ENCODE measurements around the gene LTBP4. TPM values are rescaled to one million over a fixed set of nuclear protein-coding genes. Genes with fewer than 3 reads are reported as not detected.

LTBP4 gene
- total and polyA plus RNA-seq, 2 donors (not counting 1 experiment from before 2014, with no cell fraction given), result 81.2 to 105 TPM

- ATAC-seq (ENCODE audit: low read depth), result no peak
- no peak overlapping the region for H3K4me3 Mint-ChIP-seq
- H3K9ac ChIP-seq (ENCODE audit: low read length), result no peak overlapping the region
- TF ChIP-seq EZH2 (IDR thresholded peaks at IDR 0.05; ENCODE audit: borderline replicate concordance, insufficient read depth, low read depth, low read length, poor library complexity, severe bottlenecking) (no peak), CTCF (IDR thresholded peaks at IDR 0.05) (no peak)
- H3K27ac Mint-ChIP-seq, result no peak overlapping the region
- no peak overlapping the region for H2AFZ ChIP-seq (ENCODE audit: insufficient read depth, low read depth, low read length, poor library complexity, severe bottlenecking)
- H3K9me3 ChIP-seq (ENCODE audit: control extremely low read depth in 1 of 3, control insufficient read depth in 2 of 3, insufficient read depth in 1 of 3, low read length in 2 of 3), result peaks cover 0 to 2% (median 0%) of the 10 kb centered on the region in 3 donors
- 100% methylated on average over 2 of the region's 2 CpGs for WGBS (ENCODE audit: insufficient coverage)
- H3K4me1 ChIP-seq (ENCODE audit: control insufficient read depth in 2 of 2, insufficient read depth in 2 of 2, low read length in 2 of 2), result no peaks in the 10 kb centered on the region
- DNase-seq, result no peak
- H3K36me3 ChIP-seq (replicated peaks in 1 of 2; ENCODE audit: control extremely low read depth in 1 of 2, control insufficient read depth in 1 of 2, extremely low read depth in 1 of 2, insufficient read depth in 2 of 2, low read length in 1 of 2), result peaks cover 2 to 35% of the 10 kb centered on the region in 2 experiments
- peaks cover 2% of the 10 kb centered on the region for H3K4me1 Mint-ChIP-seq
- no peak overlapping the region for H3K27ac ChIP-seq (ENCODE audit: low read length in 2 of 2)
- no peaks in the 10 kb centered on the region for H4K20me1 ChIP-seq (ENCODE audit: control insufficient read depth, insufficient read depth, low read length, poor library complexity, severe bottlenecking)
- CTCF ChIA-PET, result interaction anchor here (0.8 kb wide), 1 partner anchor 9 kb away, joined by 3 read pairs; no protein-coding TSS in a partner anchor
- H3K79me2 ChIP-seq (ENCODE audit: control insufficient read depth, insufficient read depth, low read length), result no peaks in the 10 kb centered on the region
- H3K9me3 Mint-ChIP-seq (ENCODE audit: insufficient read depth), result peaks cover 2% of the 10 kb centered on the region
- intact Hi-C loops (cut with micrococcal nuclease), result no loop called here
- H3K4me3 ChIP-seq (ENCODE audit: control extremely low read depth in 1 of 5, extremely low read depth in 1 of 5, insufficient read depth in 1 of 5, low read depth in 2 of 5, low read length in 4 of 5), result no peak overlapping the region
- H3K4me2 ChIP-seq (replicated peaks; ENCODE audit: low read depth, low read length, poor library complexity, severe bottlenecking), result no peak overlapping the region
- H3K27me3 ChIP-seq (replicated peaks in 1 of 4; ENCODE audit: control extremely low read depth in 1 of 4, control insufficient read depth in 3 of 4, insufficient read depth in 4 of 4, low read length in 3 of 4), result no peaks in the 10 kb centered on the region
- H3K27me3 Mint-ChIP-seq, result no peaks in the 10 kb centered on the region
- POLR2A ChIA-PET, result no interaction called here
These were observed 70.9 kb downstream of the LTBP4 start for GRCh38 chr19:40672038-40672437.

- TF ChIP-seq CTCF (IDR thresholded peaks at IDR 0.05) (no peak), EZH2 (IDR thresholded peaks at IDR 0.05; ENCODE audit: borderline replicate concordance, insufficient read depth, low read depth, low read length, poor library complexity, severe bottlenecking) (no peak)
- ChIA-PET POLR2A (interaction anchor here (0.6 kb wide), 1 partner anchor 242 kb away, joined by 4 read pairs; no protein-coding TSS in a partner anchor), CTCF (interaction anchor here (0.6 to 0.8 kb wide), 2 partner anchors 10 to 54 kb away, joined by 3 to 4 read pairs; no protein-coding TSS in a partner anchor)
- Histone ChIP-seq H3K4me1 (ENCODE audit: control insufficient read depth in 2 of 2, insufficient read depth in 2 of 2, low read length in 2 of 2) (no peaks in the 10 kb centered on the region), H2AFZ (ENCODE audit: insufficient read depth, low read depth, low read length, poor library complexity, severe bottlenecking) (no peak overlapping the region), H3K36me3 (replicated peaks in 1 of 2; ENCODE audit: control extremely low read depth in 1 of 2, control insufficient read depth in 1 of 2, extremely low read depth in 1 of 2, insufficient read depth in 2 of 2, low read length in 1 of 2) (peaks cover 3 to 39% of the 10 kb centered on the region in 2 experiments), H3K4me2 (replicated peaks; ENCODE audit: low read depth, low read length, poor library complexity, severe bottlenecking) (no peak overlapping the region), H3K27me3 (replicated peaks in 1 of 4; ENCODE audit: control extremely low read depth in 1 of 4, control insufficient read depth in 3 of 4, insufficient read depth in 4 of 4, low read length in 3 of 4) (no peaks in the 10 kb centered on the region), H3K4me3 (ENCODE audit: control extremely low read depth in 1 of 5, extremely low read depth in 1 of 5, insufficient read depth in 1 of 5, low read depth in 2 of 5, low read length in 4 of 5) (no peak overlapping the region), H3K79me2 (ENCODE audit: control insufficient read depth, insufficient read depth, low read length) (no peaks in the 10 kb centered on the region), H3K27ac (ENCODE audit: low read length in 2 of 2) (no peak overlapping the region), H4K20me1 (ENCODE audit: control insufficient read depth, insufficient read depth, low read length, poor library complexity, severe bottlenecking) (no peaks in the 10 kb centered on the region), H3K9ac (ENCODE audit: low read length) (no peak overlapping the region), H3K9me3 (ENCODE audit: control extremely low read depth in 1 of 3, control insufficient read depth in 2 of 3, insufficient read depth in 1 of 3, low read length in 2 of 3) (peaks cover 0 to 2% (median 0%) of the 10 kb centered on the region in 3 donors)
- H3K9me3 Mint-ChIP-seq (ENCODE audit: insufficient read depth), result peaks cover 2% of the 10 kb centered on the region
- no peak overlapping the region for H3K27ac Mint-ChIP-seq
- H3K27me3 Mint-ChIP-seq, result no peaks in the 10 kb centered on the region
- H3K4me1 Mint-ChIP-seq, result peaks cover 2% of the 10 kb centered on the region
- intact Hi-C loops (cut with micrococcal nuclease), result no loop called here
- no peak for ATAC-seq (ENCODE audit: low read depth)
- DNase-seq, result no peak
- WGBS (ENCODE audit: insufficient coverage), result 95% methylated on average over 7 of the region's 7 CpGs
- H3K4me3 Mint-ChIP-seq, result no peak overlapping the region
These were observed 71.6 kb downstream of the LTBP4 start for GRCh38 chr19:40672573-40673299.
